IPS-18c (cell line): Measurements from ENCODE around the gene E2F3.

ENCODE experiments used
- H3K4me3 ChIP-seq: 2 replicates; pipeline ENCODE4 v1.7.0; 2013; ENCODE audit warnings: low read depth, mild to moderate bottlenecking, low read length, moderate library complexity; ENCODE audit not compliant: insufficient read depth
- H3K9me3 ChIP-seq: one replicate; pipeline ENCODE4 v1.6.1; 2013; ENCODE audit warnings: mild to moderate bottlenecking, low read length, moderate library complexity; ENCODE audit not compliant: control insufficient read depth, insufficient read depth

The E2F3 gene

GRCh38 chr6:20415712-20416454 is 14.2 kb downstream of the E2F3 start:
- Histone ChIP-seq H3K4me3 (no peak overlapping the region), H3K9me3 (no peaks in the 10 kb centered on the region)

GRCh38 chr6:20416567-20417345 is 15.1 kb downstream of the E2F3 start:
- no peak overlapping the region for H3K4me3 ChIP-seq

GRCh38 chr6:20417819-20418218 is 16.1 kb downstream of the E2F3 start:
- no peaks in the 10 kb centered on the region for H3K9me3 ChIP-seq
- no peak overlapping the region for H3K4me3 ChIP-seq

More at GRCh38 chr6:20416567-20417345, 15.1 kb downstream of the E2F3 start:
- no peaks in the 10 kb centered on the region for H3K9me3 ChIP-seq

GRCh38 chr6:20426177-20427082 is 24.8 kb downstream of the E2F3 start:
- no peak overlapping the region for H3K4me3 ChIP-seq
- peaks cover 2% of the 10 kb centered on the region for H3K9me3 ChIP-seq

GRCh38 chr6:20427856-20428255 is 26.2 kb downstream of the E2F3 start:
- no peak overlapping the region for H3K4me3 ChIP-seq
- H3K9me3 ChIP-seq, result peaks cover 2% of the 10 kb centered on the region

GRCh38 chr6:20432692-20433091 is 31.0 kb downstream of the E2F3 start:
- no peak overlapping the region for H3K4me3 ChIP-seq
- peaks cover 2% of the 10 kb centered on the region for H3K9me3 ChIP-seq

GRCh38 chr6:20433321-20433720 is 31.6 kb downstream of the E2F3 start:
- Histone ChIP-seq H3K4me3 (no peak overlapping the region), H3K9me3 (peaks cover 2% of the 10 kb centered on the region)

GRCh38 chr6:20433929-20434328 is 32.2 kb downstream of the E2F3 start:
- Histone ChIP-seq H3K4me3 (no peak overlapping the region), H3K9me3 (peaks cover 2% of the 10 kb centered on the region)

GRCh38 chr6:20434766-20435165 is 33.1 kb downstream of the E2F3 start:
- Histone ChIP-seq H3K4me3 (no peak overlapping the region), H3K9me3 (peaks cover 2% of the 10 kb centered on the region)

- no peak overlapping the region for H3K4me3 ChIP-seq
- no peaks in the 10 kb centered on the region for H3K9me3 ChIP-seq
Observed at GRCh38 chr6:20436719-20437118, 35.0 kb downstream of the E2F3 start.

GRCh38 chr6:20437639-20438038 is 36.0 kb downstream of the E2F3 start:
- no peak overlapping the region for H3K4me3 ChIP-seq
- no peaks in the 10 kb centered on the region for H3K9me3 ChIP-seq

GRCh38 chr6:20438462-20439070 is 36.9 kb downstream of the E2F3 start:
- no peak overlapping the region for H3K4me3 ChIP-seq

GRCh38 chr6:20439558-20439957 is 37.9 kb downstream of the E2F3 start:
- H3K9me3 ChIP-seq, result no peaks in the 10 kb centered on the region
- H3K4me3 ChIP-seq, result no peak overlapping the region

More at GRCh38 chr6:20438462-20439070, 36.9 kb downstream of the E2F3 start:
- no peaks in the 10 kb centered on the region for H3K9me3 ChIP-seq

- no peak overlapping the region for H3K4me3 ChIP-seq
- no peaks in the 10 kb centered on the region for H3K9me3 ChIP-seq
Observed at GRCh38 chr6:20440296-20440695, 38.6 kb downstream of the E2F3 start.

GRCh38 chr6:20441236-20441635 is 39.6 kb downstream of the E2F3 start:
- Histone ChIP-seq H3K4me3 (no peak overlapping the region), H3K9me3 (no peaks in the 10 kb centered on the region)

- Histone ChIP-seq H3K4me3 (no peak overlapping the region), H3K9me3 (no peaks in the 10 kb centered on the region)
Observed at GRCh38 chr6:20441921-20442320, 40.2 kb downstream of the E2F3 start.

- Histone ChIP-seq H3K4me3 (no peak overlapping the region), H3K9me3 (no peaks in the 10 kb centered on the region)
Observed at GRCh38 chr6:20444786-20445271, 43.1 kb downstream of the E2F3 start.
